Ammon's horn (tissue), 1 donor: Measurements from ENCODE around the gene UVRAG.

Experiments used
- DNase-seq: peaks from one replicate; pipeline ENCODE4 v3.0.0-alpha.2; 2016; ENCODE audit warnings: low spot score

UVRAG gene

GRCh38 chr11:75814677-75815344 lies at the start of gene UVRAG:
Gene UVRAG (plus strand): TSS chr11:75815210. CDS start chr11:75815408, 198 bp downstream.
- peak; percentile 100 for DNase-seq

- DNase-seq: no peak
Observed at GRCh38 chr11:75766443-75767227, 48.4 kb upstream of the UVRAG start.

GRCh38 chr11:75767228-75767572 lies 47.8 kb upstream of the UVRAG start:
- DNase-seq: no peak

- no peak for DNase-seq
Observed at GRCh38 chr11:75767793-75768111, 47.3 kb upstream of the UVRAG start.

- peak; percentile 68 for DNase-seq
Observed at GRCh38 chr11:75768112-75768908, 46.7 kb upstream of the UVRAG start, which contains the start of gene DGAT2. Gene DGAT2 (plus strand): TSS chr11:75768778. CDS start chr11:75768992, 214 bp downstream.

GRCh38 chr11:75768909-75769771 lies 45.9 kb upstream of the UVRAG start:
- no peak for DNase-seq

- DNase-seq: no peak
Observed at GRCh38 chr11:75770102-75770501, 44.9 kb upstream of the UVRAG start.

GRCh38 chr11:75771646-75772410 lies 43.2 kb upstream of the UVRAG start:
- no peak for DNase-seq

GRCh38 chr11:75773595-75774353 lies 41.2 kb upstream of the UVRAG start:
- DNase-seq: no peak

- no peak for DNase-seq
Observed at GRCh38 chr11:75775056-75775455, 40.0 kb upstream of the UVRAG start.

- no peak for DNase-seq
Observed at GRCh38 chr11:75776546-75776945, 38.5 kb upstream of the UVRAG start.

GRCh38 chr11:75777461-75778110 lies 37.4 kb upstream of the UVRAG start:
- no peak for DNase-seq

- DNase-seq: no peak
Observed at GRCh38 chr11:75778962-75779361, 36.0 kb upstream of the UVRAG start.

GRCh38 chr11:75779960-75780359 lies 35.0 kb upstream of the UVRAG start:
- no peak for DNase-seq

- no peak for DNase-seq
Observed at GRCh38 chr11:75780888-75781287, 34.1 kb upstream of the UVRAG start.

GRCh38 chr11:75781296-75781695 lies 33.7 kb upstream of the UVRAG start:
- no peak for DNase-seq

- no peak for DNase-seq
Observed at GRCh38 chr11:75781831-75782230, 33.2 kb upstream of the UVRAG start.

- DNase-seq: no peak
Observed at GRCh38 chr11:75782540-75783263, 32.3 kb upstream of the UVRAG start.

- no peak for DNase-seq
Observed at GRCh38 chr11:75783416-75784084, 31.5 kb upstream of the UVRAG start.
